Right lobe of liver (tissue), 4 donors: Measurements from ENCODE around the gene EEFSEC.

Source experiments
- POLR2A ChIP-seq: fragments of 450-650 bp; IDR thresholded peaks from one replicate; pipeline ENCODE4 v1.6.1; 2017; ENCODE audit warnings: antibody characterized with exemption, mild to moderate bottlenecking
- TF ChIP-seq, protein P1 (sequence below), 4 donors: fragments of 200-600 bp in 3 of 4; fragments of 450-650 bp in 1 of 4; IDR thresholded peaks; one replicate each; pipeline versions ENCODE4 v1.5.1 to v1.8.0; 2016 to 2022; ENCODE audit warnings: antibody characterized with exemption in 4 of 4, mild to moderate bottlenecking in 2 of 4
- donor health status: DM: no; HTN: no; CAD: no.
- donor health status: DM: no; HTN: no; CAD: no.
- donor health status: DM: no; HTN: yes; CAD: no.

DNA sequence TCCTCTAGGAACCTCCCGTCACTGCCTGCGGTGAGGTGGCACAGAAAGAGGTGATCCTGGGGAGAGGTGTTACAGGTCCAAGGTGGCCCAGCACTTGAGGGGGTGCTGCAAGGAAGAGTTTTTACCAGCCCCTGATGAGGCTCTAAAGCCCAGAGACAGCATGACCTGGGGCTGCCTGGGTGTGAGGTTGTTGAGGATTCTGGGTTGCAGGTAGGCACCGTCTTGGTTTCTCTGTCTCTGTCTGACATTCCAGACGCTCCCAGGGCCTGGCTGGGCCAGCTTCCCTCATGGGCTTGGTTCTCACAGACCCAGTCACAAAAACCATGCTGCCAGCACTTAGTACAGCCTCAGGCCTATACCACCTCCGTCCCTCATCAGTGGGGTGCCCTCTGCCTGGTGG, 282.3 kb downstream of the EEFSEC start:
- no peak for TF ChIP-seq POLR2A
- TF ChIP-seq, protein P1, sequence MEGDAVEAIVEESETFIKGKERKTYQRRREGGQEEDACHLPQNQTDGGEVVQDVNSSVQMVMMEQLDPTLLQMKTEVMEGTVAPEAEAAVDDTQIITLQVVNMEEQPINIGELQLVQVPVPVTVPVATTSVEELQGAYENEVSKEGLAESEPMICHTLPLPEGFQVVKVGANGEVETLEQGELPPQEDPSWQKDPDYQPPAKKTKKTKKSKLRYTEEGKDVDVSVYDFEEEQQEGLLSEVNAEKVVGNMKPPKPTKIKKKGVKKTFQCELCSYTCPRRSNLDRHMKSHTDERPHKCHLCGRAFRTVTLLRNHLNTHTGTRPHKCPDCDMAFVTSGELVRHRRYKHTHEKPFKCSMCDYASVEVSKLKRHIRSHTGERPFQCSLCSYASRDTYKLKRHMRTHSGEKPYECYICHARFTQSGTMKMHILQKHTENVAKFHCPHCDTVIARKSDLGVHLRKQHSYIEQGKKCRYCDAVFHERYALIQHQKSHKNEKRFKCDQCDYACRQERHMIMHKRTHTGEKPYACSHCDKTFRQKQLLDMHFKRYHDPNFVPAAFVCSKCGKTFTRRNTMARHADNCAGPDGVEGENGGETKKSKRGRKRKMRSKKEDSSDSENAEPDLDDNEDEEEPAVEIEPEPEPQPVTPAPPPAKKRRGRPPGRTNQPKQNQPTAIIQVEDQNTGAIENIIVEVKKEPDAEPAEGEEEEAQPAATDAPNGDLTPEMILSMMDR (IDR thresholded peaks at IDR 0.05): no peak
